LNCaP clone FGC (cell line): ENCODE measurements around the gene GKN1.

Source experiments
- DNase-seq: peaks from one replicate; pipeline ENCODE4 v3.0.0-alpha.2; 2011; ENCODE audit warnings: low read depth
- H3K4me3 ChIP-seq: 2 replicates; pipeline ENCODE4 v1.5.1; 2011; ENCODE audit warnings: mild to moderate bottlenecking, low read depth, low read length, control low read depth
- CTCF ChIP-seq: IDR thresholded peaks from 2 replicates; pipeline ENCODE4 v1.5.1; 2012; ENCODE audit warnings: mild to moderate bottlenecking; ENCODE audit not compliant: control insufficient read depth, insufficient read depth; ENCODE audit errors: extremely low read depth

GKN1 gene

GRCh38 chr2:68935471-68935870, 39.0 kb upstream of the GKN1 start:
- H3K4me3 ChIP-seq = no peak overlapping the region
- no peak for DNase-seq
- TF ChIP-seq CTCF = no peak

DNA sequence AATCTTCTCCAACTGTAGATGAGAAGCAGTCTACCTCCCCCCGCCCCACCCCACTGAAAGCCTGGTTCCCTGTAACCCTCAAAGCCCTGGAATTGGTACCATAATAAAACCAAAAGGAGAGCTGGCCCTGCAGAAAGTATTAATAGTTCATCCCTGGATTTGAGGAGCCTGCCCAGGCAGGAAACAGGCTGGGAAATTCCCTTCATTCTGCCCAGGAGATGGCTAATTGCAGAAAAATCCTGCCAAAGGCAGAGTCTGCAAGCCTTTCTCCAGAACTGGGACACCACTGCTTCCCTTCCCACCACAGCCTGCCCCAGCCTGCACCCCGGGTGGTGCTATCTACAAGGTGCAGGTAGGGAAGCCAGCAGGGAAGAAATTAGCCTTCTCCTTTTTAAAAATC, 38.0 kb upstream of the GKN1 start:
- no peak overlapping the region for H3K4me3 ChIP-seq
- DNase-seq = no peak
- TF ChIP-seq CTCF = no peak

DNA sequence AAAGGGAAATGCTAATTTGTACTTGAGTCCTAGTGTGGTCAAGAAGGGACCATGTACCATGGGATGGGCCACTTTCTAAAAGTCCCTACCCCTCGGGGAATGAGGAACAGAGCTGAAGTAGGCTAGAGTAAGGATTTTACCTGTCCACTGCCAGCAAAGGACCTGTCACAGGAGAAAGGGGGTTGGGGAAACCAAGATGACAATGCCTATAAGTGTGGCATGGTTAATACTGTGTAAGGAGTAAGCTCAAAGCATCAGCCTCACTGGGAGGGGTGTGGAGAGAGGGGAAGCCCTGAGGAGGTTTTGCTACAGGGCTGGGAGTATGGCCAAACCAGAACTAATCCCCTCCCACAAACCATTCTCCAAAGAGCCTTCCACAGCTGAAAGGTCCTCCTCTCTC, 37.5 kb upstream of the GKN1 start:
- no peak for TF ChIP-seq CTCF
- DNase-seq = no peak
- H3K4me3 ChIP-seq = no peak overlapping the region

- H3K4me3 ChIP-seq = no peak overlapping the region
- no peak for DNase-seq
- TF ChIP-seq CTCF = no peak
These were observed 36.9 kb upstream of the GKN1 start for GRCh38 chr2:68937346-68938055.

- H3K4me3 ChIP-seq = no peak overlapping the region
- TF ChIP-seq CTCF = no peak
- DNase-seq = no peak
These were observed 35.5 kb upstream of the GKN1 start for GRCh38 chr2:68938938-68939337.

DNA sequence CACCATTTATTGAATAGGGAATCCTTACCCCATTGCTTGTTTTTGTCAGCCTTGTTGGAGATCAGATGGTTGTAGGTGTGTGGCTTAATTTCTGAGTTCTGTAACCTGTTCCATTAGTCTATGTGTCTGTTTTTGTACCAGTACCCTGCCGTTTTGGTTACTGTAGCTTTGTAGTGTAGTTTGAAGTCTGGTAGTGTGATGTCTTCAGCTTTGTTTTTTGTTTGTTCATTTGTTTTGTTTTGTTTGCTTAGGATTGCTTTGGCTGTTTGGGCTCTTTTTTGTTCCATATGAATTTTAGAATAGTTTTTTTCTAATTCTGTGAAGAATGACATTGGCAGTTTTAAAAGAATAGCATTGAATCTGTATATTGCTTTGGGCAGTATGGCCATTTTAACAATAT, 34.5 kb upstream of the GKN1 start:
- H3K4me3 ChIP-seq = no peak overlapping the region
- no peak for DNase-seq
- no peak for TF ChIP-seq CTCF

DNA sequence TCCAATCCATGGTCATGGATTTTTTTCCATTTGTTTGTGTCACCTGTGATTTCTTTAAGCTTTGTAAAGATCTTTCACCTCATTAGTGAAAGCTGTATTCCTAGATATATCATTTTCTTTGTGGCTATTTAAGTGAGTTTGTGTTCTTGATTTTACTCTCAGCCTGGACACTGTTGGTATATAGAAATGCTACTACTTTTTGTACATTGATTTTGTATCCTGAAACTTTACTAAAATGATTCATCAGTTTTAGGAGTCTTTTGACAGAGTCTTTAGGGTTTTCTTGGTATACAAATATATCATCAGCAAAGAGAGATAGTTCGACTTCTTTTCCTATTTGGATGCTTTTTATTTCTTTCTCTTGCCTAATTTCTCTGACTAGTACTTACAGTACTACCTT, 34.1 kb upstream of the GKN1 start:
- TF ChIP-seq CTCF = no peak
- DNase-seq = no peak
- no peak overlapping the region for H3K4me3 ChIP-seq
